ENCODE results near the gene GLYATL3.

Gene GLYATL3

DNA sequence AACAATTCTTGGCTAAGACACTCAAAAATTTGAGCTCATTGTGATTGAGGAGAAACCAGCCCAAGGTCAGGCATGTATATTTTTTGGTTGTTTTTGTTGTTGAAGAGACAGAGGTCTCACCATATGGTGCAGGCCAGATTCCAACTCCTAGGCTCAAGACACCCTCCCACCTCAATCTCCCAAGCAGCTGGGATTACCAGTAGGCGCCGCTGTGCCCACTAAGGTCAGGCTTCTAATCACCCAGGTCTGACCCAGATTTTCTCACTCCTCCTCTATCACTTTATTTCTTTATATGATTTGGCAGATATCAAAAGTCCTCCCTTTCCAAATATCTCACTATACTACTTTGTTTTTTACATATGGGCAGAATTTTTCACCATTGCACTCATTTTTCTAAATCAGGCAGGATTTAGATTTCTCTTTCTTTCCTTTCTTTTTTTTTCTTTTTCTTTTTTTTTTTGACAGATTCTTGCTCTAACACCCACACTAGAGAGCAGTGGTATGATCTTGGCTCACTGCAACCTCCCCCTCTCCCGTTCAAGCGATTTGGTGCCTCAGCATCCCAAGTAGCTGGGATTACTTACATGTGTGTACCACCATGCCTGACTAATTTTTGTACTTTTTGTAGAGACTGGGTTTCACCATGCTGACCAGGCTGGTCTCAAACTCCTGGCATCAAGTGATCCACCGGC, 49.0 kb downstream of the GLYATL3 start:
- DNase-seq = no peak

DNA sequence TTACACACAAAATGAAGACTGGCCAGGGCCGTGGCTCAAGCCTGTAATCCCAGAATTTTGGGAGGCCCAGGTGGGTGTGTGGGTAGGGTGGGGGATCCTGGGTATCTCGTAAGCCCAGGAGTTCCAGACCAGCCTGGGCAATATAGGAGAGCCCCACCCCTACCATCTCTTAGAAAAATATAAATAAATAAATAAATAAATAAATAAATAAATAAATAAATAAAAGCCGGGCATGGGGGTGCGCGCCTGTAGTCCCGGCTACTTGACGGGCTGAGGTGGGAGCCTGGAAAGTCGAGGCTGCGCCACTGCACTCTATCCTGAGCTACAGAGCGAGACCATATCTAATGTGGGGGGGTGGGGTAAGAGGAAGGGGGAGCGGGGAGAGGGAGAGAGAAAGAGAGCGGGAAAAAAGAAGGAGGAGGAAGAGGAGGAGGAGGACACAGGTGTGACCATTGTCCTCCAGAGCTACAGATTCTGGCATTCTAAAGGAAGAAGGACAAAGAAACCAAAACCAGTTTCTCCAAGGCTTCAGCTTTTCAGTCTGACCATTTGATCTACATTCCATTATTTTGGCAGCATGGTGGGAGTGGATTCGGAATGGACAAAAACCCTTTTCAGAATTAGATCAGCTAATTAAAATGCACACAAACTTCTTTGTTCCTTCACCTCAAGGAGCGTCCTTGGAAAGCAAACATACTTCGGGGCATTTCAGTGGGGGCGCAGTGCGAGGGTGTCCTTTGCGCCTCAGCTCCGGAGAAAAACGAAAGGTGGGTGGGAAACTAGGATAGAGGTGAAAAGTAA, 50.2 kb downstream of the GLYATL3 start:
- no peak for DNase-seq

- DNase-seq = peak; percentile 24
Measured at GRCh38 chr6:49550492-49551077, 50.9 kb downstream of the GLYATL3 start, which contains the start of gene C6orf141. Gene C6orf141, plus strand, starts transcription at chr6:49550668. Its CDS starts 125 bp downstream, at chr6:49550793.

- DNase-seq = no peak
Measured at GRCh38 chr6:49551078-49551865, 51.5 kb downstream of the GLYATL3 start.

- DNase-seq = no peak
Measured at GRCh38 chr6:49551866-49552129, 52.1 kb downstream of the GLYATL3 start.

GRCh38 chr6:49552596-49552995, 52.9 kb downstream of the GLYATL3 start:
- no peak for DNase-seq

GRCh38 chr6:49553384-49553783, 53.7 kb downstream of the GLYATL3 start:
- DNase-seq = no peak

DNA sequence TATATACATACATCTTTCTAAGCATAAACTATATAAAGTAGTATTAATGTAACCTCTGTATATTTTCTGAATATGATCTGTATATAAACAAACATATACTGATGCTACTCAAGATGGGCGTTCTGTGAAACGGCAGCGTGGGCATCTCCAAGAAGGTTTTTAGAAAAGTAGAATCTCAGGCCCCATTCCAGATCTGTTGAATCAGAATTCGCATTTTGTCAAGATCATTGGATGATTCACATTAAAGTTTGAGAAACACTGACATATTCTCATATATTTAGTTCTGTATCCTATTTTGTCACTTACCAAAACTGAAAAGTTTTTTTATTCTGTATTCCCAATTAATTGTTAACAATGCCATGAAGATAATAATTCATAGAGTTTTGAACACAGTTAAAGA, 56.2 kb downstream of the GLYATL3 start:
- no peak for DNase-seq

DNA sequence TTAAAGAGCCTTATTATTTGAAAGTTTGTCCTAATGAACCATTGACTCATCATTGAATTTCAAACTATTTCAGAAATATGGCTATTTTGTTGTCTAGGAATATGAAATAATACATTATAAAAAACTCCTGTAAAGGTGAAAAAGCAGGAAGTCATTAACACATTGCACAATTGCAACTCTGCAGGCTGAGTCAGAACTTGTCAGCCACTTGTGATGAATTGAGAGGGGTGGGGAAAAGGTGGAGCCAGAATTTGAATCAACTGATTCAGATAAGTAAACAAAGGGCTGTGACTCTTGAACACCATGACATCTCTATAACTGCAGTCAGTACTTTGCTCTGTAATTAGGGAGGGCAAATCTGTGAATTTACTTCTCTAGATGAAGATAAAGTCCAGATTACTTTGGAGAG, 56.7 kb downstream of the GLYATL3 start:
- no peak for DNase-seq

- DNase-seq = no peak
Measured at GRCh38 chr6:49557177-49557576, 57.5 kb downstream of the GLYATL3 start.

DNA sequence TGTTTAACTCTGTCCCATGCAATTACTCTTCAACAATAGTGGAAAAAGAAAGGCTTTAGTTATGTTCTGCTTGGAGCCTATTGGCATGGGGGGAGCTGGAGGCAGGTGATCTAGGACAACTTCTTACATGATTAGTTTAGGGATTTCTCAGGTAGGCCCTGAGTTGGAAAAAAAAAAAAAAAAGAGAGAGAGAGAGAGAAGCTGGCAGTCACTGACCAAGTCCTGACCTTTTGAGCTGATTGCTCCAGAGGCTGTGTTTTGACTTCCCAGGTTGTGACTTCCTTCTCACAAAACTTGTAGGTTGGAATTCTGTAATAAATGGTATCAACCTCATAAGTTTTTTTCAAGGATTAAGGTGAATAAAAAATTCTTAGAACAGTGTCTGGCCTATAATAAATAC, 58.5 kb downstream of the GLYATL3 start:
- DNase-seq = no peak

- DNase-seq = no peak
Measured at GRCh38 chr6:49563006-49563886, 63.5 kb downstream of the GLYATL3 start.

- DNase-seq = no peak
Measured at GRCh38 chr6:49564552-49564951, 64.8 kb downstream of the GLYATL3 start.

DNA sequence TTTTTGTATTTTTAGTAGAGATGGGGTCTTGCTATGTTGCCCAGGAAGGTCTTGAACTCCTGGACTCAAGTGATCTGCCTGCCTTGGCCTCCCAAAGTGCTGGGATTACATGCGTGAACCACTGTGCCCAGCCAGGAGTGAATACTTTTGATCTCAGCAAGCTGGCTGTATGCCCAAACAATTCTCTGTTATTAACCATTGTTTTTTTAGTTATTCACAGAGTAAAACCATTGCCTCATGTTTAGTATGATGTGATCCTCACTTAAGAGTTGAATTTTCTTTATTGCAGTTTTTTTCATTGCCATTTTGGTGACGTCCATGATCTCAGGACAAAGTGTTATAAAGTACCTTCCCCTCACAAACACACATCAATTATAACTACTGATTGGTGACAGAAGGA, 65.5 kb downstream of the GLYATL3 start:
- no peak for DNase-seq

DNA sequence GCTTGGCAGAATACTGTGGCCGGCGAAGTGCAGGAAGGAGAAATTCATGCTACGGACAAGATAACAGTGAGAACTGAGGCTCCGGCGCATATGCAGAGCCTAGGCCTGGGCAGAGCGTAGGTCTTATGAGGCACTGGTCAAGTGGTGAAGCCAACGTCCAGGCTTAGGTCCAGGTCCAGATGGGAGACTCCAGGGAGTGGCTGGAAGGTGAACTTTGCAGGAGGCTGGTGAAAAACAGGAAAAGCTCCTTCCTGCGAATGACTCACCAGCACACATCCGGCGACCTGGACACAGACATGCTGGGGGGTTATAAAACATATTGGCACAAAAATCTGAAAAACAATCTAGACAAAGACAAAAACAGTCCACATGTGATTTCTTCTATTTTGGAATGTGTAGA, 66.1 kb downstream of the GLYATL3 start:
- no peak for DNase-seq

GRCh38 chr6:49570474-49571079, 70.9 kb downstream of the GLYATL3 start:
- no peak for DNase-seq

- DNase-seq = no peak
Measured at GRCh38 chr6:49576618-49577017, 76.9 kb downstream of the GLYATL3 start.

All from 8988T (cell line).